Loucy (cell line): Measurements from ENCODE around the gene NOXO1.

ENCODE experiments used
- H2AFZ ChIP-seq: fragments of 200-600 bp; sonication (generic); 2 replicates; pipeline ENCODE4 v1.6.0; 2016; ENCODE audit warnings: antibody characterized with exemption, mild to moderate bottlenecking, low read length, moderate library complexity
- H3F3A ChIP-seq: fragments of 200-600 bp; 2 replicates; pipeline ENCODE4 v1.6.0; 2016; ENCODE audit warnings: antibody characterized with exemption, low read depth, mild to moderate bottlenecking
- H3K27me3 ChIP-seq: fragments of 200-600 bp; sonication (generic); 2 replicates; pipeline ENCODE4 v1.6.1; 2014; ENCODE audit warnings: low read length, mild to moderate bottlenecking; ENCODE audit not compliant: insufficient read depth, poor library complexity, severe bottlenecking
- H3K36me3 ChIP-seq: fragments of 200-600 bp; sonication (generic); 2 replicates; pipeline ENCODE4 v1.6.1; 2016; ENCODE audit warnings: low read length; ENCODE audit not compliant: insufficient read depth
- H3K4me1 ChIP-seq: fragments of 200-600 bp; sonication (generic); 2 replicates; pipeline ENCODE4 v1.5.1; 2014; ENCODE audit warnings: low read length, mild to moderate bottlenecking; ENCODE audit not compliant: insufficient read depth, poor library complexity, severe bottlenecking
- H3K4me2 ChIP-seq: fragments of 200-600 bp; sonication (generic); 2 replicates; pipeline ENCODE4 v1.6.0; 2014; ENCODE audit warnings: antibody characterized with exemption, low read length, low read depth, mild to moderate bottlenecking; ENCODE audit not compliant: poor library complexity, severe bottlenecking
- H3K4me3 ChIP-seq: fragments of 200-600 bp; sonication (generic); 2 replicates; pipeline ENCODE4 v1.5.1; 2014; ENCODE audit warnings: low read length, mild to moderate bottlenecking, mixed read lengths; ENCODE audit not compliant: poor library complexity, severe bottlenecking
- H3K79me2 ChIP-seq: fragments of 200-600 bp; sonication (generic); 2 replicates; pipeline ENCODE4 v1.6.1; 2014; ENCODE audit warnings: low read length; ENCODE audit not compliant: insufficient read depth
- H3K9ac ChIP-seq: fragments of 200-600 bp; sonication (generic); 2 replicates; pipeline ENCODE4 v1.6.0; 2014; ENCODE audit warnings: mild to moderate bottlenecking, low read depth, low read length, moderate library complexity; ENCODE audit not compliant: poor library complexity, severe bottlenecking
- H3K9me2 ChIP-seq: fragments of 200-600 bp; sonication (generic); replicated peaks from 2 replicates; pipeline ENCODE4 v1.6.1; 2016; ENCODE audit warnings: low read depth, low read length, mixed read lengths
- H3K9me3 ChIP-seq: fragments of 200-600 bp; sonication (generic); 2 replicates; pipeline ENCODE4 v1.6.1; 2014; ENCODE audit warnings: mild to moderate bottlenecking, antibody characterized with exemption, low read length, low read depth; ENCODE audit not compliant: insufficient read depth
- H4K20me1 ChIP-seq: fragments of 200-600 bp; sonication (generic); 2 replicates; pipeline ENCODE4 v1.6.0; 2014; ENCODE audit warnings: antibody characterized with exemption, low read length, mild to moderate bottlenecking; ENCODE audit not compliant: insufficient read depth, poor library complexity, severe bottlenecking
- CTCF ChIP-seq: fragments of 200-600 bp; sonication (generic); conservative IDR thresholded peaks from 2 replicates; pipeline ENCODE4 v1.5.1; 2014; ENCODE audit warnings: mild to moderate bottlenecking, antibody characterized with exemption, low read length
- EZH2phosphoT487 ChIP-seq: fragments of 200-600 bp; IDR thresholded peaks from 2 replicates; pipeline ENCODE4 v1.6.1; 2018; ENCODE audit warnings: antibody characterized with exemption, mild to moderate bottlenecking, moderate library complexity, borderline replicate concordance

Gene NOXO1

GRCh38 chr16:1981398-1981836 is at the start of gene NOXO1:
NOXO1 (minus strand) TSS chr16:1981469; CDS start chr16:1981179, 290 bp downstream.
- H4K20me1 ChIP-seq, result no peaks in the 10 kb centered on the region
- no peak within 1 kb of the TSS for H3K9ac ChIP-seq
- H3K4me1 ChIP-seq, result no peaks in the 10 kb centered on the region
- no peak within 1 kb of the TSS for H3K4me3 ChIP-seq
- H3F3A ChIP-seq, result no peaks in the 10 kb centered on the region
- TF ChIP-seq CTCF, result no peak
- TF ChIP-seq EZH2phosphoT487, result no peak
- no peaks in the 10 kb centered on the region for H3K9me2 ChIP-seq
- no peaks in the 10 kb centered on the region for H3K27me3 ChIP-seq
- H2AFZ ChIP-seq, result no peak within 1 kb of the TSS
- peaks cover 21% of the 10 kb centered on the region for H3K79me2 ChIP-seq
- H3K4me2 ChIP-seq, result no peak within 1 kb of the TSS
- H3K9me3 ChIP-seq, result no peaks in the 10 kb centered on the region
- H3K36me3 ChIP-seq, result no peaks in the 10 kb centered on the region; the same call in 1 of the 2 replicates

DNA sequence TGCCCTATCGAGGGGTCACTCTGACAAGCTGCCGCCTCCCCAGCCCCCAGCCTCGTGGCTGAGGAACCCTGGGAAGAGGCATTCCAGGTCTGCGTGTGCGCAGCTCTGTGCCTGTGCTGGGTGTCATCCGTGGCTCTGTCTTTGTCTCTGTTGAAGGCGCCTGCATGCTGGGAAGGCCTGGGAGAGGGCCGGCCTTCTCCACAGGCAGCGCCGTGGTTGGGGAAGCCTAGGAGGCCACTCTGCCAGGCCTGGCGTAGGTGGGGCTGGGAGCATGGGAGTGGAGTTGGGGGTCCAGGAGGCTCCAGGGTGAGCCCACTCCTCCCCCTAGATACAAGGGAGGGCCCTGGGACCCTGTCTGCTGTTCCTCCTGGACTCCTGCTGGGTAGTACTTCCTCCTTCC is 48.8 kb upstream of the NOXO1 start:
- Histone ChIP-seq H3K9me2 (no peaks in the 10 kb centered on the region), H3K9ac (no peak overlapping the region), H3K9me3 (no peaks in the 10 kb centered on the region), H2AFZ (no peak overlapping the region), H3K4me1 (no peaks in the 10 kb centered on the region), H3K4me2 (no peak overlapping the region), H3F3A (no peaks in the 10 kb centered on the region), H3K27me3 (peaks cover 4% of the 10 kb centered on the region), H4K20me1 (no peaks in the 10 kb centered on the region), H3K79me2 (no peaks in the 10 kb centered on the region), H3K4me3 (no peak overlapping the region), H3K36me3 (no peaks in the 10 kb centered on the region)
- TF ChIP-seq CTCF, result no peak
- no peak for TF ChIP-seq EZH2phosphoT487

- Histone ChIP-seq H3K4me3 (no peak overlapping the region), H3K79me2 (no peaks in the 10 kb centered on the region), H3F3A (no peaks in the 10 kb centered on the region), H2AFZ (no peak overlapping the region), H3K9me2 (no peaks in the 10 kb centered on the region), H3K4me1 (no peaks in the 10 kb centered on the region), H3K36me3 (no peaks in the 10 kb centered on the region), H3K9me3 (no peaks in the 10 kb centered on the region), H3K4me2 (no peak overlapping the region), H3K9ac (no peak overlapping the region), H4K20me1 (no peaks in the 10 kb centered on the region), H3K27me3 (peaks cover 4% of the 10 kb centered on the region)
- TF ChIP-seq CTCF (no peak), EZH2phosphoT487 (no peak)
Measured at GRCh38 chr16:2029350-2029749, 48.1 kb upstream of the NOXO1 start.
